ENCODE measurements around the gene EPN2.

GRCh38 chr17:19311016-19311415 lies 73.8 kb downstream of the EPN2 start:
- no peak for TF ChIP-seq CTCF (IDR thresholded peaks at IDR 0.05)
- TF ChIP-seq POLR2A (IDR thresholded peaks at IDR 0.05) = no peak

All from right lobe of liver (tissue), 4 donors.